Activated CD4-positive, alpha-beta T cell treated with anti-CD3 and anti-CD28 coated beads, Interleukin-2, amount 50 U/mL, for 16 hours (primary cell): Measurements from ENCODE around the gene RALA.

ENCODE experiments used
- DNase-seq: peaks from one replicate; pipeline ENCODE4 v3.0.0-alpha.2; 2020

RALA gene

GRCh38 chr7:39614299-39614698 is 9.1 kb upstream of the RALA start:
- DNase-seq, result no peak

GRCh38 chr7:39615350-39615975 is 7.9 kb upstream of the RALA start:
- DNase-seq, result no peak

GRCh38 chr7:39616138-39616537 is 7.2 kb upstream of the RALA start:
- no peak for DNase-seq

GRCh38 chr7:39617005-39617404 is 6.4 kb upstream of the RALA start:
- no peak for DNase-seq

- DNase-seq, result no peak
These were observed 4.5 kb upstream of the RALA start for GRCh38 chr7:39618868-39619267.

GRCh38 chr7:39620486-39620885 is 2.9 kb upstream of the RALA start:
- no peak for DNase-seq

- DNase-seq, result no peak
These were observed 2.1 kb upstream of the RALA start for GRCh38 chr7:39621261-39621660.

GRCh38 chr7:39621784-39622411 is 1.5 kb upstream of the RALA start:
- no peak for DNase-seq

- no peak for DNase-seq
These were observed 763 bp upstream of the RALA start for GRCh38 chr7:39622609-39623008.

- DNase-seq, result peak; percentile 19
These were observed 515 bp downstream of the RALA start for GRCh38 chr7:39623732-39624441.

- no peak for DNase-seq
These were observed 1.1 kb downstream of the RALA start for GRCh38 chr7:39624442-39624807.

GRCh38 chr7:39624935-39625694 is 1.7 kb downstream of the RALA start:
- DNase-seq, result peak; percentile 16

GRCh38 chr7:39631736-39632308 is 8.4 kb downstream of the RALA start:
- DNase-seq, result no peak

- DNase-seq, result peak; percentile 6
These were observed 10.4 kb downstream of the RALA start for GRCh38 chr7:39633563-39634477.

- no peak for DNase-seq
These were observed 11.1 kb downstream of the RALA start for GRCh38 chr7:39634478-39634805.

GRCh38 chr7:39637400-39637799 is 14.0 kb downstream of the RALA start:
- no peak for DNase-seq

- DNase-seq, result no peak
These were observed 14.7 kb downstream of the RALA start for GRCh38 chr7:39637963-39638485.

GRCh38 chr7:39642896-39643295 is 19.5 kb downstream of the RALA start:
- DNase-seq, result no peak

- DNase-seq, result no peak
These were observed 20.8 kb downstream of the RALA start for GRCh38 chr7:39644170-39644569.

- no peak for DNase-seq
These were observed 22.4 kb downstream of the RALA start for GRCh38 chr7:39645482-39646407.

- DNase-seq, result no peak
These were observed 24.4 kb downstream of the RALA start for GRCh38 chr7:39647816-39648215.
